Parathyroid adenoma (tissue), 2 donors: ENCODE results near the gene SH2D7.

Experiments
- H2AFZ ChIP-seq: fragments of 300-600 bp; sonication (generic); one replicate; pipeline ENCODE4 v1.7.0; 2017; ENCODE audit warnings: antibody characterized with exemption, mild to moderate bottlenecking
- H3K27ac ChIP-seq: fragments of 300-600 bp; sonication (generic); one replicate; pipeline ENCODE4 v1.7.0; 2017
- H3K27me3 ChIP-seq: fragments of 300-600 bp; sonication (generic); one replicate; pipeline ENCODE4 v1.7.0; 2017; ENCODE audit warnings: low read length; ENCODE audit not compliant: control insufficient read depth, insufficient read depth
- H3K36me3 ChIP-seq: fragments of 300-600 bp; sonication (generic); one replicate; pipeline ENCODE4 v1.7.0; 2017; ENCODE audit warnings: low read length; ENCODE audit not compliant: control insufficient read depth, insufficient read depth
- H3K4me1 ChIP-seq: fragments of 300-600 bp; sonication (generic); one replicate; pipeline ENCODE4 v1.7.0; 2017; ENCODE audit warnings: control low read depth
- H3K4me2 ChIP-seq: fragments of 300-600 bp; sonication (generic); one replicate; pipeline ENCODE4 v1.7.0; 2017; ENCODE audit warnings: low read length
- H3K4me3 ChIP-seq: fragments of 300-600 bp; sonication (generic); one replicate; pipeline ENCODE4 v1.7.0; 2017; ENCODE audit warnings: low read depth, low read length
- H3K79me2 ChIP-seq: fragments of 300-600 bp; sonication (generic); one replicate; pipeline ENCODE4 v1.7.0; 2017; ENCODE audit warnings: control low read depth
- H3K9ac ChIP-seq: fragments of 300-600 bp; sonication (generic); one replicate; pipeline ENCODE4 v1.7.0; 2017; ENCODE audit warnings: mild to moderate bottlenecking
- H3K9me3 ChIP-seq: fragments of 300-600 bp; sonication (generic); one replicate; pipeline ENCODE4 v1.7.0; 2017; ENCODE audit warnings: low read length; ENCODE audit not compliant: control insufficient read depth
- TF ChIP-seq, protein P1 (sequence below): fragments of 300-600 bp; sonication (generic); IDR thresholded peaks from one replicate; pipeline ENCODE4 v1.7.0; 2017; ENCODE audit warnings: antibody characterized with exemption, mild to moderate bottlenecking
- donor health status: primary hyperparathyroidism.

Gene SH2D7

DNA sequence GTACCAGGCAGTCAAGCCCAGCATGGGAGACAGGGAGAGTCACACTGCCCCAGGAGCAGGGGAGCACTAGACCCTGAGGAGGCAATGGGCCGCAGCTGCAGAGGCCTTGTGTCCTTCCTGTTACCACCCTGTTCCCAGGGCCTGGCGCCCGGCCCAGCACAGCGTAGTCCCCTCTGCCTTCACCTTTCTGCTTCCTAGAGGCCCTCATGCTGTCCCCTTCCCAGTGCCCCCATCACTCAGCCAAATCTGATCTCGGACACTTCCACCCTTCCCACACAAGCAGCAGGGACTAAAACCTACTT lies 8.0 kb upstream of the SH2D7 start:
- no peaks in the 10 kb centered on the region for H3K9me3 ChIP-seq
- H3K4me3 ChIP-seq: no peak overlapping the region
- no peak overlapping the region for H3K4me2 ChIP-seq
- no peak overlapping the region for H2AFZ ChIP-seq
- H3K4me1 ChIP-seq: no peaks in the 10 kb centered on the region
- no peaks in the 10 kb centered on the region for H3K27me3 ChIP-seq
- TF ChIP-seq, protein P1, sequence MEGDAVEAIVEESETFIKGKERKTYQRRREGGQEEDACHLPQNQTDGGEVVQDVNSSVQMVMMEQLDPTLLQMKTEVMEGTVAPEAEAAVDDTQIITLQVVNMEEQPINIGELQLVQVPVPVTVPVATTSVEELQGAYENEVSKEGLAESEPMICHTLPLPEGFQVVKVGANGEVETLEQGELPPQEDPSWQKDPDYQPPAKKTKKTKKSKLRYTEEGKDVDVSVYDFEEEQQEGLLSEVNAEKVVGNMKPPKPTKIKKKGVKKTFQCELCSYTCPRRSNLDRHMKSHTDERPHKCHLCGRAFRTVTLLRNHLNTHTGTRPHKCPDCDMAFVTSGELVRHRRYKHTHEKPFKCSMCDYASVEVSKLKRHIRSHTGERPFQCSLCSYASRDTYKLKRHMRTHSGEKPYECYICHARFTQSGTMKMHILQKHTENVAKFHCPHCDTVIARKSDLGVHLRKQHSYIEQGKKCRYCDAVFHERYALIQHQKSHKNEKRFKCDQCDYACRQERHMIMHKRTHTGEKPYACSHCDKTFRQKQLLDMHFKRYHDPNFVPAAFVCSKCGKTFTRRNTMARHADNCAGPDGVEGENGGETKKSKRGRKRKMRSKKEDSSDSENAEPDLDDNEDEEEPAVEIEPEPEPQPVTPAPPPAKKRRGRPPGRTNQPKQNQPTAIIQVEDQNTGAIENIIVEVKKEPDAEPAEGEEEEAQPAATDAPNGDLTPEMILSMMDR: no peak
- H3K27ac ChIP-seq: no peak overlapping the region
- no peak overlapping the region for H3K9ac ChIP-seq
- no peaks in the 10 kb centered on the region for H3K79me2 ChIP-seq
- no peaks in the 10 kb centered on the region for H3K36me3 ChIP-seq

DNA sequence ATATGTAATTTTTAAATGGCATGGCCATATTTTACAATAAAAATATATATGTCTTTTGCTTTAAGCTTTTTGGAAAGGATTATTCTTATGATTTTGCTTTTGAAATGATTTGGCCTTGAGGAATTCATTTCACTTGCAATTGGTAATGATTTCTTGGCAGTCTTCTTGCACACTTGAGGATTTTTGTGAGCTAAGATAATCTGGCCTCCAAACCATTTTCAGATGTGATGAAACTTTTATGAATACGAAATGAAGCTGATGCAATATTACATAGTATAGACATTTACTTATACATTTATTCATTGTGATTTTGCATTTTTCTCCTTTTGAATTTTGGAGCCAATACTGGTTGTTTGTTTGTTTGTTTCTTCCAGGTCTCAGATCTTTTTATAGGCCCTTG lies 6.4 kb upstream of the SH2D7 start:
- H3K9me3 ChIP-seq: no peaks in the 10 kb centered on the region
- H3K4me2 ChIP-seq: no peak overlapping the region
- H3K79me2 ChIP-seq: no peaks in the 10 kb centered on the region
- no peaks in the 10 kb centered on the region for H3K4me1 ChIP-seq
- H2AFZ ChIP-seq: no peak overlapping the region
- H3K4me3 ChIP-seq: no peak overlapping the region
- no peaks in the 10 kb centered on the region for H3K27me3 ChIP-seq
- TF ChIP-seq, protein P1: no peak
- no peak overlapping the region for H3K27ac ChIP-seq
- no peaks in the 10 kb centered on the region for H3K36me3 ChIP-seq
- no peak overlapping the region for H3K9ac ChIP-seq

DNA sequence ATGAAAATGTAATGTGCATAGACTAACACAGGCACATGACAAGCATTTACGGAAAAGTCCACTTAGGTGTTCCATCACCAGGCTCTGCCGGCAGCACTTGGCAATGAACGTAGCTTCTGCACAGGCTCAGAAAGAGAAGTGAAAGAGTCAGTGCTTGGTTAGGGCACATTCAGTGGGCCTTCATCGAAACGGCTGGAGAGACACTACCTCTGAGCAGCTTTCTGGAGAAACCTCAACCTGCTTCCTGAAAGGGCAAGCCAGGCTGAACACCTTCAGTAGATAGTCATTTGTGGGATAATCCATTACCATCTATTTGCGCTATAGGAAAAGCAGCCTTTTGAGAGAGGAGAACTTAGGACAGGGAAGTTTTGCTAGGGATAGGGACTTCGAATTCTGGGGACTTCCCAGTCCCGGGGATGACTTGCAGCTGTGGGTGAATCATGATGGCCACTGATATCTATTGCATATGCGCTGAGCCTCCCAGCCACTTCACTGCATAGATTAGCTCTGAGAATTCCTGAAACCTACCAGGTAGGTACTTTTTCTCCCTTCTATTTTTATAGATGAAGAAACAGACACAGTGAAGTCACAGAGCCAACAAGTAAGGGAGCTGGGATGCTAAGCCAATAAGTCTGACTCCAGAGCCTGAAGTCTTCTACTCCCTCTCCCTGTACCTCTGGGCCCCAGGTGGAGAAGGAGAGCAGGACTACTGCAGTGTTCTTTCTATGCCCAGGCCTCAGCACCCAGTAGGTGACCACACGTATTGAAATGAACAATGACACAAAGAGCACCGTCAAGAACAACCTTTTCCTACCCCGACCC lies 4.2 kb upstream of the SH2D7 start:
- H3K9me3 ChIP-seq: no peaks in the 10 kb centered on the region
- no peak overlapping the region for H3K4me2 ChIP-seq
- H3K4me3 ChIP-seq: no peak overlapping the region
- no peak overlapping the region for H2AFZ ChIP-seq
- no peaks in the 10 kb centered on the region for H3K4me1 ChIP-seq
- no peaks in the 10 kb centered on the region for H3K27me3 ChIP-seq
- no peak overlapping the region for H3K27ac ChIP-seq
- no peaks in the 10 kb centered on the region for H3K79me2 ChIP-seq
- no peak overlapping the region for H3K9ac ChIP-seq
- TF ChIP-seq, protein P1: no peak
- no peaks in the 10 kb centered on the region for H3K36me3 ChIP-seq

DNA sequence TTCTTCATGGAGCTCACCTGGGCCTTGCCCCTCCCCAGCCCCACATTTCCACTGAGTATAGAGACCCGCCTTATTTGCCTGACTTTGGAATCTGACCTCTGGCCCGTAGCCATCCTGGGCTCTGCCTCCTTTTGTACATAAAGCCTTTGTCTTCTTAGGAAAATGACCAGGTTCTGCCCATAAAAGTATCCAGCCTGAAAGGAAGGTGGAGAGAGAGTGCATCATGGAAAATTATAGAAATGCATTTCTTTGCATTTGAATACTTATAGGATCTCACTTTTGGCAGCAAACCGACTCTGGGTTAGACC lies 3.6 kb upstream of the SH2D7 start:
- no peak overlapping the region for H3K4me2 ChIP-seq
- no peak overlapping the region for H3K4me3 ChIP-seq
- H3K27me3 ChIP-seq: no peaks in the 10 kb centered on the region
- no peak overlapping the region for H2AFZ ChIP-seq
- H3K27ac ChIP-seq: no peak overlapping the region
- H3K9ac ChIP-seq: no peak overlapping the region
- no peaks in the 10 kb centered on the region for H3K36me3 ChIP-seq
- no peaks in the 10 kb centered on the region for H3K4me1 ChIP-seq
- no peaks in the 10 kb centered on the region for H3K9me3 ChIP-seq
- TF ChIP-seq, protein P1: no peak
- no peaks in the 10 kb centered on the region for H3K79me2 ChIP-seq

DNA sequence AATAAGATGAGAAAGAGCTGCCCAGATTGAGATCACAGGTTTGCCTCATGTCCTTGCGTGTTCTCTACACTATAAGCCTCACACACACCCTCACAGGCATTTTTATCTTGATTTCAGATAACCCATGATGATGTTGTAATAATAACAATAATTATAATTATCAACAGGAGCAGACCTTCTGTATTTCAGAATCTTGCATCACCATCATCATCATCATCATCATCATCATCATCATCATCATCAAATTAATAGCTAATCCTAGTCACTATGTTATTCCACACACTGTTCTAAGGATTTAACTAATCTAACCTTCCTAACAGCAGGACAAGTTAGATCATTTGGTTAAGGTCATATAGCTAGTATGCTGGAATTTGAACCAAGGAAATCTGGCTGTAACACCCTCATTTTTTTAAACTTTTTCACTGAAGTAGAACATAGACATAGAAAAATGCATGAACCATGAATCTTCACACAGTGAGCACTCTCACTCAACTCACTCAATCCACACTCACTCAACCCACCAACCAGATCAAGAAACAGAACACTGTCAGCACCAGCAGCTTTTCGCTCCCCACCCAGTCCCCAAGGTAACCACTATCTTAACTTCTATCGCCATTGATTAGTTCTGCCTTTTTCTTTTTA lies 1.8 kb upstream of the SH2D7 start:
- no peak overlapping the region for H3K9ac ChIP-seq
- no peaks in the 10 kb centered on the region for H3K27me3 ChIP-seq
- H3K4me3 ChIP-seq: no peak overlapping the region
- H3K79me2 ChIP-seq: no peaks in the 10 kb centered on the region
- no peaks in the 10 kb centered on the region for H3K9me3 ChIP-seq
- no peak overlapping the region for H3K4me2 ChIP-seq
- no peak overlapping the region for H2AFZ ChIP-seq
- H3K36me3 ChIP-seq: no peaks in the 10 kb centered on the region
- TF ChIP-seq, protein P1: no peak
- no peaks in the 10 kb centered on the region for H3K4me1 ChIP-seq
- H3K27ac ChIP-seq: no peak overlapping the region
